Glomerular visceral epithelial cell (primary cell): ENCODE measurements around the gene VWC2.

Experiments used
- DNase-seq: peaks from one replicate; pipeline ENCODE4 v3.0.0-alpha.2; 2016; ENCODE audit errors: extremely low spot score

VWC2 gene

DNA sequence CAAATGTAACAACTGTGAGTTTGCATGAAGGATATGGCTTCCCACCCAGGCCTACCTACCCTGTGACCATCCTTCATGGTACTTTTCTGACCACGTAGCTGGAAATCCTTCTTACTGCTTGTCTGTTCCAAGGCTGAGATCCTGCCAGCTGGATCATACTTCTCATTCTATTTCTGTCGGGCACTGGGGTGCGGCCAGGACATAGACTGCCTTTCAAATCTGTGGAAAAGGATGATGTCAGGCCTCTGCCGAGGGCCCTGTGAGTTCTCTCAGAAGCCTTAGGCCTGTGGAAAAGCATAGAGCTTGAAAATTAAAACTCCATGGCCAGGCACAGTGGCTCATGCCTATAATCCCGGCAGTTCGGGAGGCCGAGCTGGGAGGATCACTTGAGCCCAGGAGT is 10.0 kb downstream of the VWC2 start:
- DNase-seq, result no peak

DNA sequence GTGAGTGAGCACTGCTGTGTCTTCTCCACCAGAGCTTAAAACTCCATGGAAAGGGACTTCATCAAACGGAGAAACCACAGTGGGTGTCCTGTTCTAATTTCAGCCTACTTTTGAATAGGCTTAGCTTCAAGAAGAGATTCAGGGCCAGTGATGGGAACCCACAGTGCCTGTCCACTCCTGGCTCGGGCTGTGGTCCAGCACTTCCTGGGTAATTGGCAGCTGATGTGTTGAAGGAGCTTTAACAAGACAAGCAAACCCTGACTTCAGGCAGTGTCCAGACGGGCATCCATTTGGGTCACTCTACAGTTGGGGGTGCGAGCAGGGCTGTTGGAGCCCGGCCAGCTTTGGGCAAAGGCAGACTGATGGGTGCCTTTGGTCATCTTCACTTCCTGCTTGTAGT is 14.5 kb downstream of the VWC2 start:
- no peak for DNase-seq

DNA sequence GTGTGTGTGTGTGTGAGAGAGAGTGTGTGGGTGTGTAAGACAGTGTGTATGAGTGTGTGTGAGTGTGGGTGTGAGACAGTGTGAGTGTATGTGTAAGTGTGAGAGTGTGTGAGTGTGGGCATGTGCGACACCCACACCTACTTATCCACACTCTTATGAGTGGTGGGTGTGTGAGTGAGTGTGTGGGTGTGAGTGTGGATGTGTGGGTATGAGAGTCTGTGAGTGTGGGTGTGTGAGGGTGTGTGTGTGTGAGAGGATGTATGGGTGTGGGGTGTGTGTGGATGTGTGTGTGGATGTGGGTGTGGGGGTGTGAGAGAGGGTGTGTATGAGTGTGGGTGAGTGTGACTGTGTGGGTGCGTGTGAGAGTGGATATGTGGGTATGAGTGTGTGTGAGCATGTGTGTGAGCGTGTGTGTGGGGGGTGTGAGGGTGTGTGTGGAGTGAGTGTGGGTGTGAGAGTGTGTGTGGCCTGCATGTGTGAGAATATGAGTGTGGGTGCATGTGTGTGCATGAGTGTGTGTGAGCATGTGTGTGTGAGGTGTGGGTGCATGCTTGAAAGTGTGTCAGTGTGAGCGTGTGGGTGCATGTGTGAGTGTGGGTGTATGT is 15.1 kb downstream of the VWC2 start:
- DNase-seq, result no peak

DNA sequence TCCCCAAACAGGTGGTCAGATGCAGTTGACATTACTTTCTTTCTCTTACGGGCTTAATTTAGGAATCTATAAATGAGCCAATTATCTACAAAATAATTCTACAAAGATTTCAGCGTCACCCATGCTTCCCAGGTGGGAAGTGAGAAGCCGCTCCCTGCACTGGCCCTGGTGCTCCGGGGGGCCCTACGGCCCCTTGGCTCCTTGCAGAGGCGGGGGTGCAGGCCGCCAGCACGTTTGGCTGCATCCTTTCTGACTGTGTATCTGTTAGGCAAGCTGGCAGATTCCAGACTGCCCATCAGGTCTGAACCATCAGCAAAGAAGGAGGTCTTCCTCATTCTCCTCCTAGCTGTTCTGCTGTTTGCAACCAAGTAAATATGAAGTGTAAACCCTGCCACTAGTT is 16.3 kb downstream of the VWC2 start:
- DNase-seq, result no peak

DNA sequence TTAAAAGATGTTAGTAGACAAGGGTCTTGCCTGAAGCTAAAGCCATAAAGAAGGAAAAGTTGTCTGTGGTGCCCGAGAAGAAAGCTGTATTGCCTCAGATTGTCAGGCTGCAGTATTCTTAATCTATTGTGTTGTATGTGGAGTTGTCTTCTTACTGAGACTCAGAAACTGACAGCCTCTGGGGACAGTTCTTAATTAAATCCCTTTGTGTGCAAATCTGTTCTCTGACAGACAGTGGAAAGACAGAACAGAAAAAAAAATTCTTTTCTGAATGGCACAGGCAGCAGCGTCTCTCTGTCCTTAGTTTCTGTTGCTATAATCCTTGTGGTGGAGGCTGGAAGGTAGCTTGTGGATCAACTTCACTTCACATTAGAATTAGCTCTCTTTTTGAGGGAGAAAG is 16.8 kb downstream of the VWC2 start:
- DNase-seq, result no peak

DNA sequence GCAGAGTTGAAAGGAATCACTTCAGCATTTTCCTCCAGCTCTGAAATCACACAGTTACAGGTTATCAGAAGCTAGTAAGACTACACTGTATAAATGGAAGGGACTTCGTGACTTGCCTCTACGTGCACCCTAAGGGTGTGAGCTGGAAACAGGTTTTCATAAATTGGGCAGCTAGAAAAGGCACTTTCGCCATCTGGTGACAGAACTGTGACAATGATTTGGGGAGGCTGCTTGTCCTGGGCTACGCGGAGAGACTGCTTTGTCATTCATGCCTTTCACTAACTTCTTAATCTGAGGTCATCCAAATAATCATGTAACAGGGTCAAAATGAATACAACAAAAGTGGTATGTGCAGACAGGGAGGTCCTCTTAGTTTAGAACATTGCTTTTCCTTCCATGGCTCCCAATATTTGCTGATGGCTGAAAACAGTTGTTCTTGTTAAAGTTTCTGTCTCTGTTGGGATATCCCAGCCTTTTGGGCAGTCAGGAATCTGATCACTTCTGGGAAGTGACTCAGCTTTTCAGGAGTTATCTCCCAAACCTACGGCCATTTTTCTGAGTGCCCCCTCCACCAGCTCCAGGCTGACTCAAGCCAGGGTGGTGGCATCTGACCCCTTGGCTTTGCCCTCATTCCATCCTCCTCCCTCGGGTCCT is 17.8 kb downstream of the VWC2 start:
- no peak for DNase-seq

DNA sequence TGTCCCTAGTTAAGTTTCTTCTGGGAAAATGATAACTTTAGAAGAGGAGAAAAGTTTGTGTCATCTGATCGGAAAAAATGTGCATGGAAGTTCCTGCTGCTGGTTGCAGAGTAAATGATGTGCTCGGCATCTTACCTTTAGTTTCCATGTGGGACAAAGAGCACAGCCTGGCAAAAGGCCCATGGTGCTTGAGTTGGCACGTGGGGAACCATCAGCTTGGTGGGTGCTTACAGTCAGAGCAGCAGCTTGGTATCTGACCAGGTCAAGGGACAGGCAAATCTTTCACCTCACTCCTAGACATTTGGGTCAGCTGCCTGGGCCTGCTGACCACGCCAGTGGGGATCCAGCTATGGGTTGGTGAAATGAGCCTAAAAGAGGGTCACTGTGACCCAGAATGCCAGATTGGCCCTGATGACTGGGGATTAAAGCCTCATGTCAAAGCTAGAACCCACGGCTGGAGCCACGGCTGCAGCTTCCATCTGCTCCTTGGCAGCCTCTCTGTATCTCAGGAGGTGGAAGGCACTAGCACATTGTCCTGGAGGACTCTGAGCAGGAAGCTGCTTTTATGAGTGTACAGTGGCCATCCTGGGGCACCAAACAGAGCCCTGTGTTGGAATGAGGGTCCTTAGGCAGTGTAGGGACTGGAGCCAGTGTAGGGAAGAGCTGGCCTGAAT is 24.7 kb downstream of the VWC2 start:
- no peak for DNase-seq

DNA sequence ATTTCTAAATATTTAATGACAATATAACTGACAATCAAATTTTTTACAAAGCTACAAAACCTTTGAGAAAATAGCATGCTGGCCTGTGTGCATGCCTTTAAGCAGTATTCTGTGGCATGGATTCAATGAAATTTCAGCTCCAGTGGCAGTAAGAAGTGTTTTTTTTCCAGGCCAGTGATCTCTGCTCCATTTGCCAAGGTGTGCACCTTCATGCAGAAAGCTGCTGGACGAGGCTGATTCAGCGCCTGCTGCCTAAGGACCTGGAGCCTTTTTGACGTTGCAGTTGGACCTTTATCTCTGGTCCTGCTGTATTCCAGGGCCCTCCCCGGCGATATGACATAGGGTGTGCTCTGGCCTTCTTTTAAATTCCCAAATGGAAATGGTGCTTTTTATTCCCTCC is 26.6 kb downstream of the VWC2 start:
- DNase-seq, result no peak

DNA sequence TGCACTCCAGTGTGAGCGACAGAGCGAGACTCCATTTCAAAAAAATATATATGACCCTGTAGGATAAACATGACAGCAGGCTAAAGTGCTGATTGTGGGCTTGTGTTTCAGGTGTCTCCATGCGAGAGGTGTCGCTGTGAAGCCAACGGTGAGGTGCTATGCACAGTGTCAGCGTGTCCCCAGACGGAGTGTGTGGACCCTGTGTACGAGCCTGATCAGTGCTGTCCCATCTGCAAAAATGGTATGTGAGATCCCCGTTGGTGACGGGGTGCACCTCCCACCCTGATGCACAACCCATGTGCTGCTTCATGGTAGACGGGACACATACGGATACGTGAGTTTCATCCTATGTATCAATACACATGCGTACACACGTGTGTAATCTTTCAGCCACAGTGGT is 29.2 kb downstream of the VWC2 start:
- DNase-seq, result no peak

DNA sequence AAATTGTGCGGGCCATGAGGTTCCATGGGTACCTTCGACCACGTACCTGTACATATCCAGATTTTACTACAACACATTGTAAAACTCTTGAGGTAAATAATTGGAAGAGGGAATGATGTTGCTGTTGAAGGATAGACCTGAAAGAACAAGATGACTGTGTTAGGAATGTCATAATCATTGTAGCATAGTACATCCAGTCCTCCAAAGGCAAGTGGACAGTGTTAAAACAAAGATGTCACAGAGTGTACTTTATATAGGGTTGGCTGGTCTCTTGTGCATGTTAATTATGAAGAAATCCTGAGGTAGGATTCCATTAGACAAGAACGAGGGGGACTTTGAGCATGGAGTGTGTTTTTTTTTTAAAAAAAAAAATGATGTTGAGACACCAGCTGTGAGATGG is 30.4 kb downstream of the VWC2 start:
- DNase-seq, result no peak

DNA sequence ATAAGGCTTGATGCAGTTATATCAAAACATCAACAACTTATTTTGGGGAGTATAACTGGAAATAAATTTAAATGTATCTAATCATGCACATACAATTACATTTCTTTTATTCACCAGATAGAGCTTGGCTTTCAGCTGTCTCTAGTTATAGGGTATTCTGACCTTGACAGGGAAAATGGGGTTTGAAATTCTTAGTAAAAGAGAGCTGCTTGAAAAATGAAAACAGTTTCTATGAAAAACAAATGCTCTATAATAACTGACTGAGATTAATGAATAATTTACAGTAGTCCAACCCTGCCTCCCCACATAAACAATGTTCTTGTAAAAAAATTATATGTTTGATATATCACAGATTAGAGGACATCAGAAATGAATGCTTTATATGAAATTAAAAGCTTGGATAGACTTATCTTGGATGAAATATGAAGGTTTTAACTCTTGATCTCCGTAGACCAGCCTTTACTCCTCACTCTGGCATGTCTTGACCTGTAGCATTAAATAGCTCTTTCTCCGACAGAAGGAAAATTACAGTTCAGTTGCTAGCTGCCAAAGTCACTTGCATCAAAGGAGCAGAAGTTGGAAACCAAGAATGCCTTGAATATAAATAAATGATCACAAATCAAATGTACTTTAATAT is 32.1 kb downstream of the VWC2 start:
- no peak for DNase-seq

DNA sequence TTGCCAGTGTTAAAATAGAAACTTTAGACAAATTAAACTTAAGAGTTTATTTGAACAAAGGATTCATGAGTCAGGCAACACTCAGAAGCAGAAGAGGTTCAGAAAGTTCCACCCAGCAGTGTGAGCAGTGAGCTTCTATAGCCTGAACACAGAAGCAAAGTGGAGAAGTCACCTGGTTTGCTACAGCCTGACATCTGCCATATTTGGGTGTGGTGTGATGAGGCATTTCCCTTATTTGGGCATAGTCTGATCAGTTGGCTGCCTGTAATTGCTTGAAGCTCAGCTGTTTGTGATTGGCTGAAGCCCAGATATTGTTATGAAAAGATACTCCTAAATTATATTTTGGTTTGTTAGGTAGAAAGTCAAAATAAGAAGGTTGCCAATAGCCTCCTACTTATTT is 39.1 kb downstream of the VWC2 start:
- DNase-seq, result no peak

DNA sequence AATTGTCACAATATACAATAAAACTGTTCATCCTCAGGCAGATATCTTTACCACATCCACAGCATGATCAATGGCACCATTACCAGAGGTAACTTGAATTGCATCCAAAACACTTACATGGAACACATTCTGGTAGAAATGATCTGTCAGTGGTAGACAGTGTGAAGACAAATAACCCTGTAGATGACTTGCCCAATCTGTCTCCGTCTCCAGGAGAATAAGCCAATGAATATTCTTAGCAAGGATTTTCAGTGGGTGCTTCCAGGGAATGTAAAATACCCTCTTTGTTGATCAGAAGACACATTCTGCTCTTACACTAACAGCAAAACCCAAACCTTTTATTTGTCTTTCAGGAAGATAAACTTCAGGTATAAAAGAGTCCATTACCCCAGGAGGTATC is 43.8 kb downstream of the VWC2 start:
- DNase-seq, result no peak

DNA sequence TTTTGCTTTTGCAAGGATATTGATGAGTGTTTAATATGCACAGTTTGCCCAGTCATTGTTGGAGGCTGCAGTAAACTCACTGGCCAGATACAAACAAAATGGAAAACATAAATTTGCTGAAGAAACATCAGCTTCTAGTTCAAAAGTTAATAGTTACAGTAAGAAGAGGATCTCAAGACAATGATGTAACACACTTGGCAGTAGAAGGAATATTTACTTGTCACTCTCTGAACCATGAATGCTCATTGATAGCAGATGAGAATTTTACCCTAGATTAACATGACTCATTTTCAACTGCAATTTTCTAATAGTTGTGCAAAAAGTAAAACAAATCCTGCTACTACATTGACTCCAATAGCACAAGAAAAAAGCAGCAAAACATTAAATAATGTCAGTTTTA is 47.7 kb downstream of the VWC2 start:
- DNase-seq, result no peak

DNA sequence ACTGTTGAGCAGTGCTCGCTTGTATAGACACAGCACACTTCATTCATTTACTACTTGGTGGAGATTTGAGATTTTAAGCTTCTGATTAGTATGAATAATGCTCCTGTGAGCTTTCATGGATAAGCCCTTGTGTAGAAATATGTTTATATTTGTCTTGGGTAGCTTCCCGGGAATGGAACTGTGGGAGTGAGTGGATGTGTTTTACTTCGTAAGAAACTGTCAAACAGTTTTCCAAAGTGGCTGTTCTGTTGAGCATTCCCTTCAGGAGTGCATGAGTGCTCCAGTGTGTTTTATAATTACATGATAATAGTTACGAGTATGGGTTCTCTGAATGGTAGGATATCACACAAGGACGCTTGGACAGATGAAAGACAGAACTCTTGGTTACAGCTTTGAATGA is 49.4 kb downstream of the VWC2 start:
- DNase-seq, result no peak

DNA sequence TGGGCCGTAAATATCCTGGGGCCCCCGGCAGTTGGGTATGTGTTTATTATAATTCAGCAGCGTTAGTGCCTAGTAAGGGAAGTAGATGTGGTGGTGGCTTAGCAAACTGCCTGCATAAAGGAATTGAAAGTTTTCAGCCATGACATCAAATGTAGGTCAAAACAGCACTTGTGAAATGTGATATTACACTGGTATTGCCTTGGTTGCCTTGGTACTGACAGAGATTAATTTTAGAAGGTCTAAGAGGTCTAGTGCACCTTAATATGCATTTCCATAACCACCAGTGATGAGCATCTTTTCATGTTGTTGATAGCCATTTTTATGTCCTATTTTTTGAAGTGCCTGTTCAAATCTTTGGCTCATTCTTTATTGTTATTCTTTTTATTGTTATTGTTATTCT is 50.1 kb downstream of the VWC2 start:
- no peak for DNase-seq

DNA sequence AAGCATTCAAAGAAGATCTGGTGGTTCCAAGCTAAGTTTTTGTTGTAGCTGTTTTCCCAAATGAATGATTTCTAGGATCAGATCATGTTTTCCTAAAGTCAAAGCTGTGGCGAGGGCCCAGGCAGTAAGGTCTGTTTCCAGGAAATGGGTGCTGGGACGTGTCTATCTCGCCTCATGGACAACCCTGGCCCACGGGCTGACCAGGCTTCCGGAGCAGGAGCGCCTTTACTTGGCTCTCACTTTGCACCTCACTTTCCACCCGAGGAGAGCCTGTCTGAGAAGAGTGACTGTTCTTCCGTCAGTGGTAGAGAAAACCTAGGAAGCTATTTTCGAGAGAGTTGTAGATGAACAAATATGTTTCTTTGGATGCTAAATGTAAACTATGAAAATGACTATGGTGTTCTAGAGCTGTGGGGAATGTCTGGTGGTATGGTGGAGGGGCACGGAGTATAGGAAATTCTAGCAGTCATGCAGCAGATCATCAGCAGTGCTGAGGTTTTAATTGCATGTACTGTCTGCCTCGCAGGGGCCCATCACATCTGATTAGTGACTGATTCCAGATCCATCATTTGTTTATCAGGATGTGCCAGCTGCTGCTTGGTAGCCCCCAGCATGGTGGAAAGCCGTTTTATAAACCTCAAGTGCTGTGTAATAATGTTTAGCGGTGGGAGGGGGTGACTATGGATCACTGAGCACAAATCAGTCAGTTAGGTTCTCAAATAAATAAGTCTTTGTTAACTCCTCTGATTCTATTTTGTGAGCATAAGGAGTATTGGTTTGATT is 66.6 kb downstream of the VWC2 start:
- no peak for DNase-seq

DNA sequence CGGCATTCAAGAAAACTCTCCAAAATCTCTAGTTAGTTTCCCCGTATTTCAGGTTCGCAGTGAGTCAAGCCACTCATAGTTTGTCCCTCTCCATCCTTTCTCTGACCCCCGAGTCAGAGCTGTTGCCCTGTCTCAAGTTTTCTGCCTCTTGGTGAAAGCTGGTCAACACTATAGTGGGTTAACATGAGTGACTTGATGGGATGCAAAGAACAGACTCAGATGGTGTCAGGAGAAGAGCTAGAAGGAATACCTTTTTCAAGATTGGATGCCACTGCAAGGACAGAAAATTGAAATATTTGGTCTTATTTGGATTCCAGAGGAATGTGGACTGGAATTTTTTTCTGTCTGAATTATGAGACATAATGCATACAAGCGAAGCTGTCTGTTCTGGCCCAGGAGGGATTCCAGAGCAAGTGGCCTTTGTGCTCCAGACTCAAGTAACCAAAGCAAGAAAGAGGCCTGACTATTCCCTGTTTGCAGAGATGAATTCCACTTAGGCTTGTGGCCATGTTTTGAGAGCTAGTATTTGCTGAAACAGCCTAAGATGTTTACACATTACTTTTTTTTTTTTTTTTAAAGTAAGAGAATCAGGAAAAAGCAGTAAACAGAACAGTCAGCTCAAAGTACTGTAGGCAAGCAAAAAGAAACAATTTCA is 67.4 kb downstream of the VWC2 start:
- DNase-seq, result no peak

DNA sequence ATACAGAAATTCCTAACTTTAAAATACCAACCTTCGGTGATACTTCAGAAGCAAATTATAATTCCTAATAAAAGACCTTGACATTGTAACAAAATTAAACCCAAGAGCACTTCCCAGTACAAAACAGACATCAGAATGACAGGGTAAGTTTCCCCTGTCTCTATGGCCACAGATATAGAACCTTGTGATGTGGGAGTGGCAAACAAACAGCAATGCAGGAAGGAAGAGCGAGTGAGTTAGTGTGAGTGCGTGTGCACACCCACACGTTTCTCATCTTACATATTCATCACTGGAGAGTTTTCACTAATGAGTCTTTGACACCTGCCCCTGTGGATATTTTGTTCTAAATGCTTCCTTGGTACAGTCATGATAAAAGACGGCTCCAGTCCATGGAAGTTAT is 72.2 kb downstream of the VWC2 start:
- DNase-seq, result no peak

DNA sequence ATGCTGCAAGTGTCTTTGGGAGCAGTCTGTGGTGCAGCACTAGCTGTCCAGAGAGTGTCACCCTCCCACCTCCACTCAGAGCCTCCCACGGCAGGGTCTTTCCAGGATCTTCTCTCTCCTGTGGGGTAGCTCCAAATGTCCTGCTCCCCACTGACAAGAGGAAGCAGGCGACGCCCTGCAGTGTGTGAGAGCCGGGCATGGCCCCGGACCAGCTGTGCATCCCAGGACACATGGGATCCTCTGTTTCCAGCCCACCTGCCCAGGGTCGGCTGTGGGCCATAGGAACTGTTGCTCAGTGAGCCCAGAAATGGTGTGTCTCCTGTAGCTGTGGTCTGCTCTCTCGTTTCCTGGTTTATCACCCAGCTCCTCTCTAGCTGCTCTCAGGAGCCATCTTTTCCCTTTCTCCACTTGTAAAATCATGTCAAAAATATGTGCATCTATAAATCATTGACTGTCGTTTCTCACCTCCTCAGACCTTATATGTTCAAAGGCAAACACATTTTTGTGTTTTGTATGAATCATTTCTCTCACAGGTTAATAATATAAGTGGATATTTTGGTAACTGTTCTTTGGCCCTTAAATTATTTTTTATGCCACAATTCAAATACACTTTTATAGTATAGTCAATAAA is 74.9 kb downstream of the VWC2 start:
- DNase-seq, result peak; percentile 47

DNA sequence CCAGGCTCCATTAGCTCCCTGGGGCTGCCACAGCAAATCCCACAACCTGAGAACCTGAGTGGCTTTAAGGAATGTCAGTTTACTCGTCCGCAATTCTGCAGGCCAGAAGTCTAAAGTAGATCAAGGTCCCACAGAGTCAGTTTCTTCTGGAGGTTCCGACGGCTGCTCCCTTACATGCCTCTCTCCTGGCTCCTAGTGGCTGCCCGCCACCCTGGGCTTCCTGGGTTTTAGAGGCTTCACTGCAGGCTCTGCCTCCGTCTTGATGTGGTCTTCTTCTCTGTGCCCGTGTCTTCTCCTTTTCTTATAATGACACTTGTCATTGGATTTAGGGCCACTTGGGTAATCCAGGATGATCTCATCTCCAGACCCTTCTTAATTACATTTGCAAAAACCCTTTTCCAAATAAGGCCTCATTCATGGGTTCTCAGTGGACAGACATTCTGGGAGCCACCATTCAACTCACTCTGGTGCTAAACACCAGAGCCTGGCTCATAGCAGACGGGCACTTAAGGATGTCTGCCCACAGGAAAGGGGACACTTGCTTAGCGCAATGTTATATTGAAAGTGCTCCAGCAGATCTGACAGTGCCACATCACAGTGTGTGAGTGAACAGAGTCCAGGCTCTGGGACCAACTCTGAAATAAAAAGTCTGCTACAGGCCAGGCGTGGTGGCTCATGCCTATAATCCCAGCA is 77.6 kb downstream of the VWC2 start:
- no peak for DNase-seq
